Pancreas (tissue), 10 donors: ENCODE results near the gene UBASH3B. TPM values are rescaled to one million over a fixed set of nuclear protein-coding genes. Genes with fewer than 3 reads are reported as not detected.
"Not testable (repeated sequence)": the region's sequence is repeated elsewhere in the genome, so short reads cannot be mapped to it uniquely, and the experiment has no call there.

Source experiments
- ATAC-seq, 4 donors: fragments of 200-7000 bp; cut with Tn5 transposase; one replicate each; pipeline versions ENCODE4 v1.8.0 to v1.9.1; 2020; ENCODE audit warnings: mild to moderate bottlenecking in 4 of 4, moderate library complexity in 4 of 4
- DNase-seq, 6 donors: peaks; one replicate each; pipeline ENCODE4 v3.0.0-alpha.2; 2020
- FAIRE-seq: peaks from 2 replicates; lab custom pipeline; 2012; peaks lifted over from hg19 to GRCh38; lab: Jason Lieb, UNC
- H3K27ac ChIP-seq, 4 donors: fragments of 200-600 bp; sonication (generic); 1 replicate in 3 of 4; 2 replicates in 1 of 4; pipeline versions ENCODE4 v1.5.0 to v1.8.0; 2020
- H3K27me3 ChIP-seq, 4 donors: fragments of 200-600 bp; one replicate each; pipeline ENCODE4 v1.8.0; 2021
- H3K36me3 ChIP-seq, 3 donors: fragments of 200-600 bp; sonication (generic) in 1 of 3; one replicate each; pipeline versions ENCODE4 v1.5.0 to v1.8.0; 2020 to 2021
- H3K4me1 ChIP-seq, 3 donors: fragments of 200-600 bp; one replicate each; pipeline ENCODE4 v1.8.0; 2021
- H3K4me3 ChIP-seq, 4 donors: fragments of 200-600 bp; sonication (generic) in 2 of 4; one replicate each; pipeline versions ENCODE4 v1.5.0 to v1.8.0; 2020 to 2021
- H3K9me3 ChIP-seq, 4 donors: fragments of 200-600 bp; one replicate each; pipeline ENCODE4 v1.8.0; 2021
- WGBS, 2 donors: extraction: QIAGEN DNeasy Blood & Tissue Kit; methylation state at CpG; one replicate each; pipeline ENCODE4 v1.1.7; 2013; 5-methylcytosine and 5-hydroxymethylcytosine counted together
- intact Hi-C, 3 donors: fragments of 100-400 bp; cut with DNase I; formaldehyde crosslinking; loops; one replicate each; pipeline versions ENCODE4 v1.11.1 to v1.14.2; 2022
- polyA plus RNA-seq, 2 donors: library from polyadenylated mRNA; stranded (reverse); fragments of 200-250 nt; gene quantifications; one replicate each; pipeline ENCODE4 v1.2.3, GENCODE V29; 2013
- total RNA-seq, 6 donors: library from RNA; stranded (reverse); fragmentation: NEBNext Ultra II Directional in 4 of 6; extraction: Animal tissue kit (Norgen Biotek cat#: 25700) in 4 of 6; gene quantifications; one replicate each; pipeline versions ENCODE4 v1.2.1 to v1.2.4, GENCODE V29; 2021 to 2023
- TF ChIP-seq, protein P1 (sequence below), 4 donors: fragments of 200-600 bp; sonication (generic) in 3 of 4; IDR thresholded peaks; one replicate each; pipeline versions ENCODE4 v1.5.0 to v1.8.0; 2021; ENCODE audit warnings: antibody characterized with exemption in 4 of 4
- donor health status: healthy with polysubstance abuse.
- donor health status: DM: no; HTN: no; CAD: no; lungs with moderate emphysema.
- donor health status: DM: no; HTN: no; CAD: no.
- donor health status: control.
- donor health status: control.
- donor health status: Bipolar disorder and iron deficiency.
- donor health status: DM: yes; HTN: yes; CAD: no.
- donor health status: DM: no; HTN: no; CAD: no.
- donor health status: DM: no; HTN: no; CAD: no.
- donor health status: DM: yes; HTN: yes; CAD: no.

UBASH3B gene
- total and polyA plus RNA-seq, 8 donors: 0.56 to 5.8 (median 1.8) TPM

DNA sequence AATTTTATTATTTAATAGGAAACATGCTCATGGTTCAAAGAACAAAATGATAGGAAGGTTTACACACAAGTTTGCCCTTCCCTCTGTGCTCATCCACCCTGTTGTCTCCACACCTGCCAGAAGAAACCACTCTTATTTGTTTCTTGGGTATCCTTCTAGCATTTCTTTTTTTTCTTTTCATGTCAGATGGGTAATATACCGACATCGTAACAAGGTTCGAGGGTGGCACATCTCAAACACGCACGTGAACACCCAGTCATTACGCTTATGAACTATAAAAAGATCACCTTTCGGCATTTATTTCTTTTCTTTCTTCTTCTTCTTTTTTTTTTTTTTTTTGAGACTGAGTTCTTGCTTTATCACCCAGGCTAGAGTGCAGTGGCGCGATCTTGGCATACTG is 70.5 kb downstream of the UBASH3B start:
- intact Hi-C loops: no loop called here
- Histone ChIP-seq H3K4me3 (no peak overlapping the region), H3K36me3 (no peaks in the 10 kb centered on the region), H3K4me1 (no peaks in the 10 kb centered on the region), H3K27me3 (no peaks in the 10 kb centered on the region), H3K27ac (no peak overlapping the region), H3K9me3 (no peaks in the 10 kb centered on the region)
- TF ChIP-seq, protein P1, sequence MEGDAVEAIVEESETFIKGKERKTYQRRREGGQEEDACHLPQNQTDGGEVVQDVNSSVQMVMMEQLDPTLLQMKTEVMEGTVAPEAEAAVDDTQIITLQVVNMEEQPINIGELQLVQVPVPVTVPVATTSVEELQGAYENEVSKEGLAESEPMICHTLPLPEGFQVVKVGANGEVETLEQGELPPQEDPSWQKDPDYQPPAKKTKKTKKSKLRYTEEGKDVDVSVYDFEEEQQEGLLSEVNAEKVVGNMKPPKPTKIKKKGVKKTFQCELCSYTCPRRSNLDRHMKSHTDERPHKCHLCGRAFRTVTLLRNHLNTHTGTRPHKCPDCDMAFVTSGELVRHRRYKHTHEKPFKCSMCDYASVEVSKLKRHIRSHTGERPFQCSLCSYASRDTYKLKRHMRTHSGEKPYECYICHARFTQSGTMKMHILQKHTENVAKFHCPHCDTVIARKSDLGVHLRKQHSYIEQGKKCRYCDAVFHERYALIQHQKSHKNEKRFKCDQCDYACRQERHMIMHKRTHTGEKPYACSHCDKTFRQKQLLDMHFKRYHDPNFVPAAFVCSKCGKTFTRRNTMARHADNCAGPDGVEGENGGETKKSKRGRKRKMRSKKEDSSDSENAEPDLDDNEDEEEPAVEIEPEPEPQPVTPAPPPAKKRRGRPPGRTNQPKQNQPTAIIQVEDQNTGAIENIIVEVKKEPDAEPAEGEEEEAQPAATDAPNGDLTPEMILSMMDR (IDR thresholded peaks at IDR 0.05): no peak
- 89 to 96% methylated on average over 9 of the region's 9 CpGs for WGBS, 2 donors
- ATAC-seq (no peak), DNase-seq (no peak), FAIRE-seq (no peak)

DNA sequence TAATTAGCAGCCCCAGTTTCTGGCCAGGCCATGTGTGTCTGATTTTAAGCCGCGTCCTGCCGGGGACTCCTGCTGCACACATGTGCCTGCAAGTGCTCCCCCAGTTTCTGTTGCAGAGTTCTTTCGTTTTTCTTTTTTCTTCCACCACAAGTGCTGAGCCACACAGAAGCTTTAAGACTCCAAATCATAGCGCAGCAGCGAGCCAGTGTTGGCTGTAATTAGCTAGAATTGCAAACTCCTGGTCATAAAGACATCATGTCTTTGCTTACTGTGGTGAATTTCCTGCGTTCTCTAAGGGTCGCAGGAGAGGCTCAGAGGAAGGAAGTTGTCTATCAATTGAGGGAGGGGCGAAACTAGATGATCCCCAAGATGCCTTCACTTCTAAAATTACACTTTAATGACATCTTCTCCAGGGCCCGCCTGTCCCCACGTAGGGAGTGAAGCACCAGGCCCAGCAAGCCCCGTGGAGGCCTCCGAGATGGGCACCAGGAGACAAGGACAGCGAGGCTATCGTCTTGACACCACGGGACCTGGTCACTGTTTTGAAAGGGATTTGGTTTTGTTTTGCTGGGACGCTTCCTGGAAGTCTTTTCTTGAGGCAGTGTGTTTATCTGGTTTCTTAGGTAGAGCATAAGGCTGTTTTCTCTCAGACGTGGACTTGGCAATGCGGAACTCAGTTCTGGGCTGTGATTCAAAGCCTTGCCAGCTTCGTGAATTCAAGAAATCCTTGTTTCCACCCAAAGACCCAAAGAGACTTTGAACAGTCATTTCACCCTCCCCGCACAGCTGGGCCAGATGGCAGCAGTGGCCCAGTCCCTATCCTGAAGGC is 71.8 kb downstream of the UBASH3B start:
- Histone ChIP-seq H3K27ac (no peak overlapping the region), H3K4me1 (no peaks in the 10 kb centered on the region), H3K9me3 (no peaks in the 10 kb centered on the region), H3K36me3 (no peaks in the 10 kb centered on the region), H3K27me3 (no peaks in the 10 kb centered on the region), H3K4me3 (no peak overlapping the region)
- intact Hi-C loops: no loop called here
- TF ChIP-seq, protein P1 (IDR thresholded peaks at IDR 0.05): no peak
- WGBS, 2 donors: 70 to 73% methylated on average over 21 of the region's 21 CpGs
- FAIRE-seq (no peak), ATAC-seq (no peak), DNase-seq (no peak)

DNA sequence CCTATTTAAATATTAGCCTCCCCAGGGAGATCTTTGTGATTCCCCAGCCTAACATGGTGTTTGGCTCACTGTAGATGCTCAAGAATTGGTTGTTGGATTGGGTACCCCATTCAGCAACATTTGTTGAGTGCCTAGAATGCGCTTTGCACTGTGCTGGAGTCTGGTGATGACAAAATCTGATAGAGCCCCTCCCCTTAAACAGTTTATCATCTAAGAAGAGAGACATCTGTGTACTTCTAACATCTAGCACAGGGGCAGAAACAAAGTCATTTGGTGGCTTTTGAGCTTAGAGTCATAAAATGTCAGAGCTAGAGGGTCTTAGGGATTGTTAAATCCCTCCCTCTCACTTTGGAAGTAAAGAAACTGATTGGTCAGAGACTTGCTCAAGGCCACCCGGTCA is 73.0 kb downstream of the UBASH3B start:
- DNase-seq: no peak
- H3K4me1 ChIP-seq: no peaks in the 10 kb centered on the region
- WGBS, 2 donors: 63 to 78% methylated on average over 2 of the region's 2 CpGs
- intact Hi-C loops: no loop called here
- H3K4me3 ChIP-seq: no peak overlapping the region
- FAIRE-seq: no peak
- TF ChIP-seq, protein P1 (IDR thresholded peaks at IDR 0.05): no peak
- no peak overlapping the region for H3K27ac ChIP-seq
- H3K27me3 ChIP-seq: no peaks in the 10 kb centered on the region
- H3K36me3 ChIP-seq: no peaks in the 10 kb centered on the region
- H3K9me3 ChIP-seq: no peaks in the 10 kb centered on the region
- ATAC-seq: no peak

- Histone ChIP-seq H3K27me3 (no peaks in the 10 kb centered on the region), H3K27ac (no peak overlapping the region), H3K9me3 (no peaks in the 10 kb centered on the region), H3K4me3 (no peak overlapping the region), H3K4me1 (no peaks in the 10 kb centered on the region), H3K36me3 (no peaks in the 10 kb centered on the region)
- TF ChIP-seq, protein P1 (IDR thresholded peaks at IDR 0.05): no peak
- DNase-seq: no peak
- WGBS, 2 donors: 82 to 83% methylated on average over 4 of the region's 4 CpGs
- intact Hi-C loops: no loop called here
- ATAC-seq: no peak
- no peak for FAIRE-seq
Measured at GRCh38 chr11:122729139-122729538, 73.6 kb downstream of the UBASH3B start.

- H3K9me3 ChIP-seq, H3K27ac ChIP-seq, H3K4me1 ChIP-seq, H3K4me3 ChIP-seq, H3K36me3 ChIP-seq, FAIRE-seq, intact Hi-C loops, ATAC-seq, DNase-seq, H3K27me3 ChIP-seq: not testable (repeated sequence)
- WGBS, 2 donors: 95 to 97% methylated on average over 8 of the region's 8 CpGs
Measured at GRCh38 chr11:122730694-122731093, 75.2 kb downstream of the UBASH3B start.
